Caco-2 (cell line): ENCODE data around the gene TMEM45A. TPM values are rescaled to one million over a fixed set of nuclear protein-coding genes. Genes with fewer than 3 reads are reported as not detected.

Source experiments
- BruUV-seq: library from RNA; stranded (reverse); fragments of 400-500 nt; replicated peaks from 2 replicates; lab custom pipeline; 2021; lab: Mats Ljungman, UMichigan
- CTCF ChIA-PET: fragments of 300-600 bp; sonication (Branson Sonifier 250); formaldehyde crosslinking; loops from one replicate; lab custom pipeline; 2022; ENCODE audit warnings: antibody characterized with exemption; lab: Charles Lee
- POLR2A ChIA-PET: fragments of 300-600 bp; sonication (Branson Sonifier 250); formaldehyde crosslinking; loops from one replicate; lab custom pipeline; 2022; ENCODE audit warnings: antibody characterized with exemption; lab: Charles Lee
- DNase-seq, 2 experiments: peaks; one replicate each; pipeline versions ENCODE4 v3.0.0 to v3.0.0-alpha.2; 2020 to 2022
- H3K27me3 ChIP-seq: replicated peaks from 2 replicates; pipeline ENCODE4 v1.6.0; 2011; ENCODE audit warnings: low read length; ENCODE audit not compliant: control insufficient read depth, insufficient read depth
- H3K36me3 ChIP-seq: 2 replicates; pipeline ENCODE4 v1.5.1; 2011; ENCODE audit warnings: low read length; ENCODE audit not compliant: control insufficient read depth, insufficient read depth
- H3K4me1 ChIP-seq: fragments of 250-450 bp; sonication (Bioruptor Pico); 2 replicates; pipeline ENCODE4 v1.5.1; 2020; ENCODE audit warnings: mild to moderate bottlenecking
- H3K4me3 ChIP-seq: 2 replicates; pipeline ENCODE4 v1.5.1; 2011; ENCODE audit warnings: low read depth, mild to moderate bottlenecking, control low read depth, low read length
- H3K9me3 ChIP-seq: fragments of 250-450 bp; sonication (Bioruptor Pico); 2 replicates; pipeline ENCODE4 v1.5.1; 2020; ENCODE audit warnings: mild to moderate bottlenecking, moderate library complexity
- H3K27ac Mint-ChIP-seq: one replicate; pipeline ENCODE4 v1.8.0; 2022; ENCODE audit warnings: mixed read lengths; ENCODE audit not compliant: unreplicated experiment
- H3K27me3 Mint-ChIP-seq: one replicate; pipeline ENCODE4 v1.8.0; 2022; ENCODE audit warnings: mixed read lengths; ENCODE audit not compliant: insufficient read depth, unreplicated experiment
- H3K36me3 Mint-ChIP-seq: one replicate; pipeline ENCODE4 v1.8.0; 2022; ENCODE audit warnings: mild to moderate bottlenecking, mixed read lengths; ENCODE audit not compliant: insufficient read depth, unreplicated experiment
- H3K4me1 Mint-ChIP-seq: one replicate; pipeline ENCODE4 v1.8.0; 2022; ENCODE audit warnings: low read depth, mixed read lengths; ENCODE audit not compliant: unreplicated experiment
- H3K4me3 Mint-ChIP-seq: one replicate; pipeline ENCODE4 v1.8.0; 2022; ENCODE audit warnings: mild to moderate bottlenecking, moderate library complexity, mixed read lengths; ENCODE audit not compliant: unreplicated experiment
- H3K9me3 Mint-ChIP-seq: one replicate; pipeline ENCODE4 v1.8.0; 2022; ENCODE audit warnings: mixed read lengths; ENCODE audit not compliant: unreplicated experiment
- intact Hi-C: fragments of 100-400 bp; cut with micrococcal nuclease; formaldehyde crosslinking; loops from one replicate; pipeline ENCODE4 v1.10.0; 2022; ENCODE audit not compliant: unreplicated experiment
- total RNA-seq: library from RNA; stranded (reverse); gene quantifications from 2 replicates; pipeline ENCODE4 v1.2.3, GENCODE V29; 2022
- TF ChIP-seq, protein P1 (sequence below), 2 experiments: fragments of 200-600 bp in 1 of 2; IDR thresholded peaks; 1 replicate in 1 of 2; 2 replicates in 1 of 2; pipeline versions ENCODE4 v1.5.1 to v1.8.0; 2011 to 2022; ENCODE audit warnings: antibody characterized with exemption in 1 of 2, control low read depth in 1 of 2, inconsistent platforms in 1 of 2, low read depth in 1 of 2, low read length in 1 of 2, mild to moderate bottlenecking in 1 of 2, moderate library complexity in 1 of 2; ENCODE audit not compliant: insufficient read depth in 1 of 2, severe bottlenecking in 1 of 2, unreplicated experiment in 1 of 2

Gene TMEM45A
- total RNA-seq, 1 experiment from 2014 or later, result 5.6 TPM

DNA sequence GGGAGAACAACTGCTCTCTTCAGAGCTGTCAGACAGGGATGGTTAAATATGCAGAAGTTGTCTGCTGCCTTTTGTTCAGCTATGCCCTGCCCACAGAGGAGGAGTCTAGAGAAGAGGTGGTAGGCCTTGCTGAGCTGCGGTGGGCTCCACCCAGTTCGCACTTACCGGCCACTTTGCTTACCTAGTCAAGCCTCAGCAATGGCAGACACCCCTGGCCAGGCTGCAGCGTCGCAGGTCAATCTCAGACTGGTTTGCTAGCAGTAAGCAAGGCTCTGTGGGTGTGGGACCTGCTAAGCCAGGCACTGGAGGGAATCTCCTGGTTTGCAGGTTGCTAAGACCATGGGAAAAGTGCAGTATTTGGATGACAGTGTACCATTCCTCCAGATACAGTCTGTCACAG, 12.3 kb upstream of the TMEM45A start:
- intact Hi-C loops, result no loop called here
- TF ChIP-seq, protein P1, sequence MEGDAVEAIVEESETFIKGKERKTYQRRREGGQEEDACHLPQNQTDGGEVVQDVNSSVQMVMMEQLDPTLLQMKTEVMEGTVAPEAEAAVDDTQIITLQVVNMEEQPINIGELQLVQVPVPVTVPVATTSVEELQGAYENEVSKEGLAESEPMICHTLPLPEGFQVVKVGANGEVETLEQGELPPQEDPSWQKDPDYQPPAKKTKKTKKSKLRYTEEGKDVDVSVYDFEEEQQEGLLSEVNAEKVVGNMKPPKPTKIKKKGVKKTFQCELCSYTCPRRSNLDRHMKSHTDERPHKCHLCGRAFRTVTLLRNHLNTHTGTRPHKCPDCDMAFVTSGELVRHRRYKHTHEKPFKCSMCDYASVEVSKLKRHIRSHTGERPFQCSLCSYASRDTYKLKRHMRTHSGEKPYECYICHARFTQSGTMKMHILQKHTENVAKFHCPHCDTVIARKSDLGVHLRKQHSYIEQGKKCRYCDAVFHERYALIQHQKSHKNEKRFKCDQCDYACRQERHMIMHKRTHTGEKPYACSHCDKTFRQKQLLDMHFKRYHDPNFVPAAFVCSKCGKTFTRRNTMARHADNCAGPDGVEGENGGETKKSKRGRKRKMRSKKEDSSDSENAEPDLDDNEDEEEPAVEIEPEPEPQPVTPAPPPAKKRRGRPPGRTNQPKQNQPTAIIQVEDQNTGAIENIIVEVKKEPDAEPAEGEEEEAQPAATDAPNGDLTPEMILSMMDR (IDR thresholded peaks at IDR 0.05; ENCODE audit: insufficient read depth in 1 of 2, low read depth in 1 of 2, low read length in 1 of 2, severe bottlenecking in 1 of 2, unreplicated experiment in 1 of 2), result no peak

DNA sequence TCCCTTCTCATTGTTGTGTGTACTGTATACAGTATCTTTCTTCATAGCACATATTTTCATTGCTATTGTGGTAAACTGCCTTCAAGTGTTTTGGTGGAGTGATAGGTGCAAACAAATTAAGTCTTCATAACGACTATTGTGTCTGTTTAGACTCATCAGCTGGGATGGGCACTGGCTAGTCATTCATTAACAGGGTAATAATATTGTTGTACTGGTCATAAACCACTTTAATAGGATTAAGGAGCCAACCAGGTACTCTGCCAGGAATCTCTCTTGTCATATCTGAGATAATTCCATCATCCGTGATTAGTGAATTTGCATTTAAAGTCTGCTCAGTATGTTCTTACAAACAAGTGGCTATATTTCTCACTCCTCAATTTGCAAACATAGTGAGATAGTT, 10.2 kb upstream of the TMEM45A start:
- no peaks in the 10 kb centered on the region for H3K9me3 ChIP-seq
- DNase-seq, result peak in 1 of 2 experiments; percentile 13
- CTCF ChIA-PET, result interaction anchor here (1.1 kb wide), 1 partner anchor 153 kb away, joined by 3 read pairs; no protein-coding TSS in a partner anchor
- H3K4me3 Mint-ChIP-seq, result no peak overlapping the region
- peaks cover 7% of the 10 kb centered on the region for H3K4me1 Mint-ChIP-seq
- H3K4me3 ChIP-seq, result no peak overlapping the region
- H3K27ac Mint-ChIP-seq, result no peak overlapping the region
- H3K27me3 Mint-ChIP-seq, result peaks cover 6% of the 10 kb centered on the region
- H3K4me1 ChIP-seq, result peaks cover 6% of the 10 kb centered on the region; the same call in 1 of the 2 replicates
- no peaks in the 10 kb centered on the region for H3K9me3 Mint-ChIP-seq
- POLR2A ChIA-PET, result no interaction called here
- TF ChIP-seq, protein P1 (IDR thresholded peaks at IDR 0.05; ENCODE audit: insufficient read depth in 1 of 2, low read depth in 1 of 2, low read length in 1 of 2, severe bottlenecking in 1 of 2, unreplicated experiment in 1 of 2), result no peak
- H3K36me3 ChIP-seq, result no peaks in the 10 kb centered on the region
- H3K36me3 Mint-ChIP-seq, result no peaks in the 10 kb centered on the region
- no peaks in the 10 kb centered on the region for H3K27me3 ChIP-seq
- intact Hi-C loops, result no loop called here
- no TSS peak for BruUV-seq

More for the DNA sequence above, 12.3 kb upstream of the TMEM45A start:
- no peak overlapping the region for H3K27ac Mint-ChIP-seq
- Histone ChIP-seq H3K4me3 (no peak overlapping the region), H3K27me3 (no peaks in the 10 kb centered on the region), H3K36me3 (no peaks in the 10 kb centered on the region), H3K4me1 (peaks cover 6% of the 10 kb centered on the region; the same call in 1 of the 2 replicates), H3K9me3 (no peaks in the 10 kb centered on the region)
- H3K9me3 Mint-ChIP-seq, result no peaks in the 10 kb centered on the region
- DNase-seq, result no peak
- H3K4me1 Mint-ChIP-seq, result peaks cover 7% of the 10 kb centered on the region
- no peaks in the 10 kb centered on the region for H3K36me3 Mint-ChIP-seq
- peaks cover 6% of the 10 kb centered on the region for H3K27me3 Mint-ChIP-seq
- ChIA-PET CTCF (no interaction called here), POLR2A (no interaction called here)
- BruUV-seq, result no TSS peak
- H3K4me3 Mint-ChIP-seq, result no peak overlapping the region

DNA sequence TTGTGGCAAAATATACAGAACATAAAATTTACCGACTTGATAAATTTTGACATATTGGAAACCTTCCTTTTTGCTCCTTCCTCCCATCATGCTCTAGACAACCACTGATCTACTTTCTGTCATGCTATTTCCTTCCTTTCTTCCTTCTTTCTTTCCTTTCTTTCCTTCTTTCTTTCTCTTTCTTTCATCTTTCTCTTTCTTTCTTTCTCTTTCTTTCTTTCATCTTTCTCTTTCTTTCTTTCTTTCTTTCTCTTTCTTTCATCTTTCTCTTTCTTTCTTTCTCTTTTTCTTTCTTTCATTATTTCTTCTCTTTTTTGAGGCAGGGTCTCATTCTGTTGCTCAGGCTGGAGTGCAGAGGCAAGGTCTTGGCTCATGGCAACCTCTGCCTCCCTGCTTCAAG, 8.9 kb upstream of the TMEM45A start:
- intact Hi-C loops, result no loop called here
- ChIA-PET CTCF (no interaction called here), POLR2A (no interaction called here)
- peaks cover 7% of the 10 kb centered on the region for H3K4me1 Mint-ChIP-seq
- H3K27me3 Mint-ChIP-seq, result peaks cover 6% of the 10 kb centered on the region
- no peaks in the 10 kb centered on the region for H3K27me3 ChIP-seq
- no peak overlapping the region for H3K4me3 Mint-ChIP-seq
- BruUV-seq, result no TSS peak
- no peak for DNase-seq
- no peak overlapping the region for H3K4me3 ChIP-seq
- no peaks in the 10 kb centered on the region for H3K9me3 Mint-ChIP-seq
- TF ChIP-seq, protein P1 (IDR thresholded peaks at IDR 0.05; ENCODE audit: insufficient read depth in 1 of 2, low read depth in 1 of 2, low read length in 1 of 2, severe bottlenecking in 1 of 2, unreplicated experiment in 1 of 2), result no peak
- no peaks in the 10 kb centered on the region for H3K36me3 Mint-ChIP-seq
- no peak overlapping the region for H3K27ac Mint-ChIP-seq
- peaks cover 6% of the 10 kb centered on the region; the same call in 1 of the 2 replicates for H3K4me1 ChIP-seq
- H3K36me3 ChIP-seq, result no peaks in the 10 kb centered on the region
- H3K9me3 ChIP-seq, result no peaks in the 10 kb centered on the region
